Measurements from ENCODE around the gene JKAMP.

The JKAMP gene

DNA sequence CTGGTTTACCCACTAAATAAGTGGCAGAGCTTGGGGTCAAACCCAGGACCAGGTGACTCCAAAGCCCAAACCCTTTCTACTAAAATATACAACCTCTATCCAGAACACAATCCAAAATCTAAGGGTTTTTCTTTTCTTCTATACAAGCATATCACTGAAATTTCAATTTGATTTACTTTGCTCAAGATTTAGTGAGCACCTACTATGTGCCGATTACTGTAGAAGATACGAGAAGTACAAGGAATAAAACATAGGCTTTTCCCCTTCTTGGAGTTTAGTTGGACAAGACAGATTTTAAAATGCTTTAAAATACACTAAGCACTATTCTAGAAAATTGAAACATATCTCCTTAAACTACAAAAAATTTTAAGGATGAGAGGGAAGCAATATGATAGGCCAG lies 2.9 kb upstream of the JKAMP start:
- no peak for DNase-seq (ENCODE audit: low read depth)

GRCh38 chr14:59481871-59482540 lies 2.3 kb upstream of the JKAMP start:
- no peak for DNase-seq (ENCODE audit: low read depth)

GRCh38 chr14:59482541-59483331 lies 1.6 kb upstream of the JKAMP start:
- no peak for DNase-seq (ENCODE audit: low read depth)

DNA sequence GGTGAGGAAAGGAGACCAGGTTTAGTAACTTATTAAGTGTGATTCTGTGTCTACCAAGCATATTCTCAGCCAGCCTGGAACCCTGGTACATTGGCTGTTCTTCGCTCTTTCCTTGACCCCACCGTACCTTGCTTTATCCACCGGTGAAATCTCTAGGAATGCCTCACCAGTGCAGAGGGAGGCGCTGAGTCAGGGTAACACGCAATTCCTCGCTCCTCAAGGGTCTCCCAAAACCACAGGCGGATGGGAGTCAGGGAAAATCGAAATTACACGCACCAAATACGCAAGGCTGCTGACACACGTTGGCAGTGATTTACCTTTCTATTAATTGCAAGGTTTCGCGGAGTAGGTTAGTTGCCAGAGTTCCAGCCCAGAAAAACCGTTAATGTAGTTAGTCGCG lies 954 bp upstream of the JKAMP start:
- DNase-seq (ENCODE audit: low read depth), result no peak

DNA sequence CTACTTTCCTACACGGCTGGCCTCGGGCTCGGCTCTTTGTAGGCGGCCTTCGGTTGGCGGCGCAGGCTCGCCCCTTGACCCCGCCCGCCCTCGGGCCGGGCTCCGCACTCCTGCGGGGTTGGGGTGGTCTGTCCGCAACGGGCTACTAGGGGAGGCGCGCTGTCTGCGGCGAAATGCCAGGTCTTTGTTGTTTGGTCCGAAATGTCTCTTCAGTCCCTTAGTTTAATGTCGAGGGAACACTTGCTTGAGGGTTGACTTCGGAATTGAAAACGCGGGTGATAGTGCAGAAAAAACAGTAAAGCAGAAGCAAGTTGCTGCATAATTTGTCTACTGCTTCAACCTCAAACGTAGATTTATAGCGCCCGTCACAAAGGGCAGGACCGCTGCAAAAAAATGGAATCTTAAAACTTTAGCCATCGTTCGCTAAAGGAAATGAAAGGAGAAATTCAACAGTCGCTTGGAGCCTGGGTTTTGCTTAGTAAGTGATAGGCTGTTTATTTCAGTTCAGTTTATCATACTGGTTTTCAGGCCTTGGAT lies 390 bp downstream of the JKAMP start:
- no peak for DNase-seq (ENCODE audit: low read depth)

DNA sequence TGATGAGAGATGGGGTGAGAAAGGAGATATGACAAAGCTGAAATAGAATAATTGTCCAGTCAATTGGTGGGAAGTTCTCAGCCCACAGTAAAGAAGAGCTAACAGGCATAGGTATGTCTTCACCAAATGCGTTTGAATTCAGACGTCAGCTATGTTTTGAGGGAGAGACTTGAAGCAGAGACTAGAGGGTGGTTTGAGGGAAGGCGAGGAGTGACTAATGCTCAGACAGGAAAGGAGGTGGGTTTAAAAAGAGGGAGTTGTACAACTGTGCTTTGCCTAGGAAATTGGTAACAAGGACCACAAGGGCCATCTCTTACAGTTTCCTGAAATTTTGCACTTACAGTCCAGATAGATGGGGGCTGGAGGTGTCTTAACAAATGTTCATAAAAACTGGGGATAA lies 6.4 kb downstream of the JKAMP start:
- no peak for DNase-seq (ENCODE audit: low read depth)

GRCh38 chr14:59492384-59492783 lies 8.1 kb downstream of the JKAMP start:
- DNase-seq (ENCODE audit: low read depth), result no peak

- no peak for DNase-seq (ENCODE audit: low read depth)
These were observed 16.4 kb downstream of the JKAMP start for GRCh38 chr14:59500732-59501131.

DNA sequence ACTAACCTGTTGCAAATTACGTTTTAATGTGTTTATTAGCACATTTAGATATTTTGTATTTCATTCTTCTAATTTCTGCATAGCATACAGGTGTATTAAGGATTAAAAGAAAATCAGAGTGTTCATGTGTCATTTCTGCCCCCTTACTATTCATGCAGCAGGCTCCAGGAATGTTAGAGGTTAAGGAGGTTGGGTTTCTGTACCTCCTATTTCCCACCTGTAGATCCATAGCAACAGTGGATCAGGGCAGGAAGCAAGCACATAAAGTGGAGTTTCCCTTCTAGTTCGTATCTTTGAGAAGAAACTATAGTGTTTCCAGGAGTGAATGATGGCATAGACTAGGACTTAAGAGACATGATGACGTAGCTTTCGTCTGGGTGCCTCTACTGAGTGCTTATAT lies 18.9 kb downstream of the JKAMP start:
- no peak for DNase-seq (ENCODE audit: low read depth)

DNA sequence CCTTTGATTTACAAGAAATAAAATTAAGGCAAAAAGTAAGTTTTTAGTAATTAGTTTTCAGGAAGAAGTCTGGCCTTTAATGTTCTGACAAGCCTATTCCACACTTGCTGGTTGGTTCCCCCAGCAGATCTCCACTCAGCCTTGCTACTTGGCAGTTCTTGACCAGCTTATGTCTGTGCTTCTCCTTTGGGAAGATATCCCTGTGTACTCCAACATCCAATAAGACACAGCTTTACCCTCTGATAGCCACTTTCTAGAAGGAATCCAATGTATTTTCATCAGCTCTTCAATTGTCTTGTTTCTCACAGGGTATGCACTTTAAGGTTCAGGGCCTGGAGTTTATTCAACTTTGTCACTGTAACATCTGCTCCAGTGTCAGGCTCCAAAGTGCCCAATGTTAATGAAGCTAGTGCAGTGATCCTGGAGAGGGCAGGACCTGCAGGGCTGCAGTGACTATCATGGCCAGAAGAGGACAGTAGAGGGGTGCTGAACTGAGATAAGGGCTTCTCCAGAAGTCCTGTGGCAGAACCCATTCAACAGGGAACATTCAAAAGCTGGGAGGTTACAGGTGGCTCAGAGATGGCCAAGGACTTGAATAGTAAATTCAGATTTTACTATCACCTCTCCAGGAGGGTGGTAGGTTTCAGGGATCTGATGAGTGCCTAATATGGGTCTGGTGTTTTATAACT lies 22.9 kb downstream of the JKAMP start:
- peak; percentile 19 for DNase-seq (ENCODE audit: low read depth)

- no peak for DNase-seq (ENCODE audit: low read depth)
These were observed 23.4 kb downstream of the JKAMP start for GRCh38 chr14:59507752-59508103.

- no peak for DNase-seq (ENCODE audit: low read depth)
These were observed 24.8 kb downstream of the JKAMP start for GRCh38 chr14:59509101-59509500.

DNA sequence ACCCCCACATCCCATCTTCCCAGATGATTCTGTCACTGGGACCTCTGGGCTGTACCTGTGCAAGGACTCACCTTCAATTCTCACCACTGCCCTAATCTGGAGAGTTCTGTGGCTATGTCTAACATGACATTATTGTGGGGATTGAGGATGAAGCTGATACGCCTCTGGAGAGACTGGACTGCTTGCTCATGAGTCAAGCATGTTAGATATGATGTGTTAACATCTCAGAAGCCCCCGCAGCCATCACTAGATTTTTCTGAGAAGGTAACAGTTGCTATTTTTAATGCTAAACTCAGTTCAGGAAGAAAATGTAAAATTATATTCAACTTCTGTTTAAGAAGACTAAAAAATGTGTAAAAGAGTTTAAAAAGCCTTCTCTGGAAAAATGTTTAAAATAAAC lies 25.7 kb downstream of the JKAMP start:
- no peak for DNase-seq (ENCODE audit: low read depth)

GRCh38 chr14:59510966-59511365 lies 26.6 kb downstream of the JKAMP start:
- no peak for DNase-seq (ENCODE audit: low read depth)

GRCh38 chr14:59511916-59512575 lies 27.7 kb downstream of the JKAMP start:
- no peak for DNase-seq (ENCODE audit: low read depth)

- no peak for DNase-seq (ENCODE audit: low read depth)
These were observed 35.9 kb downstream of the JKAMP start for GRCh38 chr14:59520224-59520623.

GRCh38 chr14:59529189-59529588 lies 44.9 kb downstream of the JKAMP start:
- no peak for DNase-seq (ENCODE audit: low read depth)

DNA sequence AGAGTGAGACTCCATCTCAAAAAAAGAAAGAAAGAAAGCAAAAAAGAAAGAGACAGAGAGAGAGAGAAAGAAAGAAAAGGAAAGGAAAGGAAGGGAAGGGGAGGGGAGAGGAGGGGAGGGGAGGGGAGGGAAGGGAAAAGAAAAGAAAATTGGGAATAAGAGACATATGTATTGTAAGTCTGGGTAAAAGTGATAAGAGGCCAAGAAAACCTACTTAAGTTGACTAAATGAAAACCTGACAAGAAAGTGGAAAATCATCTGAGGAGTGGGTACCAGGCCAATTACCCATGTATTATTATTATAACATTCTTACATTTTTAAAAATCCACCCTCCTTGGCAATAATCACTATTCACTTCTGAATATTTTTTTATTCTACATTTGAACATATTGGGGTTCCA lies 46.0 kb downstream of the JKAMP start:
- no peak for DNase-seq (ENCODE audit: low read depth)

DNA sequence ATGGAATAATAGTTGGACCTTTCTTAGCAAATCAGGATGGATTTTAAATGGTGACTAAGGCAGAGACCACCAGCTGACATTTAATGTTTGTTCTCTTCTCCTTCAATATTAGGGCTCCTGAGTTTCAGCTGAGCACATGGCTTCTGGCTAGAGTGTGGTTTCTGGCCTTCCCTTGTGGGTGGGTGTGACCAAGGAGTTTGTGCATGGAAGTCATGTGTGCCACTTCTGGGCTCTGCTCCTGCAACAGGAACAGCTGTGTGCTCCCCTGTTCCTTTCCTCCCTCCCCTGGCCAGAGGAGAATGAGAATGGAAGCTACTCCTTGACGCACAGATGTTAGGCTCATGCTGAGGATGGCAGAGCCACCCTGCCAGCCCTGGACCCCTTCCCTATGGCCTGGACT lies 48.1 kb downstream of the JKAMP start:
- DNase-seq (ENCODE audit: low read depth), result no peak

DNA sequence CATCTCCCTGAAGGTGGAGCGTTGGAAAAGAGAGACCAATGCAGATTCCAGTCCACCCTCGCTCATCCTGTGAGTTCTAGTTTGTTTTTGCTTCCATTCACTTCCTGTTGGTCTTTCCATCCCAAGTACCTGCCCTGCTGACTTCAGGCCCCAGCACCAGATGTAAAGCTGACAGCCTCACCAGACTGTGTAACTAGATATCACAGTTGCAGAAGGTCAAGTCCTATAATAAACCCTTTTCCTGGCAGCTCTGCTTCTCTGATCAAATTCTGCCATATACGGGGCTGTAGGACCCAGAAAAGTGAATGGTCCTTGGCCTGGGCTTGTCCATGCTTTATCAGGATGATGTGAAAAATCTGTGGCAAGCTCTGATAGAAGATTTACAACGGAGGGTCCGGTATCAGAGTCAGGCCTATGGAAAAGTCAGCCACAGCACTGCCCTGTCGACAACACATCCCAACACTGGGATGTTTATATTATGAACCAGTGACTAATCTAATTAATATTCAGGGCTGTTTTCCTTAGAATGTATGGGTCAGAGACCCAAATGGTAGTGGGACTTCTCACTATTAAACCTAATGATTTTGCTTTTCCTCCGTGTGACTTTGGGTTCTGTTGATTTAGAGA lies 50.2 kb downstream of the JKAMP start:
- no peak for DNase-seq (ENCODE audit: low read depth)

DNA sequence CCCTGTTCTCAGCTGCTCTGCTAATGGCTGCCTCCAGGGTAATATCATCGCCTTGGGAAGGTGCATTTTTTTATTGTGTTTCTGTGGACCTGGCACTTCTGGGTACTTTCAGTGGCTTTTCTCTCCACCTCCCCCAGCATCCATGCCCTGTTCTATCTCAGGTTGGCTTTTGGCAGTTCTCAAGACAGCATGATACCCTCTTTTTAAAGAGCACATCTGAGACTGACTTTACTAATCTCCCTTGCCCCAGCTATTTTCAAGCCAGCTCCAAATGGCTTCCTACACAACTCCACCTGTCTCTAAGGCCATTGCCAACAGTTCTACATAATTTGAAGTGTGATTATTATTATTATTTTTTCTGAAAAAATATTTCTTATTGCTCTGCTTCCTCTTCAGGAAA lies 53.2 kb downstream of the JKAMP start:
- DNase-seq (ENCODE audit: low read depth), result no peak

GRCh38 chr14:59538936-59539335 lies 54.6 kb downstream of the JKAMP start:
- DNase-seq (ENCODE audit: low read depth), result no peak

Measured in activated T-cell treated with anti-CD3 and anti-CD28 coated beads for 1 hour (primary cell).